Mammary epithelial cell (primary cell): ENCODE results near the gene KIF3B.

Source experiments
- CTCF ChIP-seq, 2 donors: IDR thresholded peaks in 1 of 2; conservative IDR thresholded peaks in 1 of 2; 2 replicates each; pipeline ENCODE4 v1.5.1; 2011 to 2012; ENCODE audit warnings: inconsistent platforms in 2 of 2, low read length in 2 of 2, mild to moderate bottlenecking in 2 of 2, control low read depth in 1 of 2, low read depth in 1 of 2; ENCODE audit not compliant: insufficient read depth in 1 of 2; ENCODE audit errors: extremely low read depth in 1 of 2
- EZH2 ChIP-seq: IDR thresholded peaks from 2 replicates; pipeline ENCODE4 v1.6.1; 2012; ENCODE audit warnings: low read length, inconsistent platforms, borderline replicate concordance

- TF ChIP-seq CTCF (conservative IDR thresholded peaks at IDR 0.05 in 1 of 2, IDR thresholded peaks at IDR 0.05 in 1 of 2; ENCODE audit: extremely low read depth in 1 of 2, insufficient read depth in 1 of 2, low read depth in 1 of 2, low read length in 2 of 2) (no peak), EZH2 (no peak)
These were observed 91.5 kb downstream of the KIF3B start for GRCh38 chr20:32368925-32369324.
